Stimulated activated CD8-positive, alpha-beta memory T cell treated with anti-CD3 and anti-CD28 coated beads, Interleukin-7, amount 100 ng/mL, for 1 hour (primary cell): ENCODE measurements around the gene MAGI2.

Source experiments
- DNase-seq, 2 donors: peaks; one replicate each; pipeline ENCODE4 v3.0.0-alpha.2; 2020; ENCODE audit warnings: low read depth in 2 of 2

Gene MAGI2

DNA sequence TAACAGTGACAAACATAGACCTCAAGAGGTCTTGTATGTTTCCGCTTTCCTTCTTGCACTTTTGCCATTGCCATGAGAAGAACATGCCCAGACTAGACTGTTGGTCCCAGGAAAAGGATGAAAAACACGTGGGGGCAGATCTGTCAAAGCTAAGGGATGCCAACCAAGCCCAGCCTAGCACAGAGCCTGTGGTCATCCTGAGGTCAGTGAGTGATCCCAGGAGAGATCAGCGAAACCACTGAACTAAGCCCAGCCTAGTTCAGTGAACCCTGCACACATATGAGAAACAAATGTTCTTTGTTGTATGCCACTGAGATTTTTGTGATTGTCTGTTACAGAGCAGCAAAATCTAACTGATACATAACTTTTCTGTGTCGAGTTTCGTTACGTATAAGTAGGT is 718.8 kb downstream of the MAGI2 start:
- DNase-seq: no peak

DNA sequence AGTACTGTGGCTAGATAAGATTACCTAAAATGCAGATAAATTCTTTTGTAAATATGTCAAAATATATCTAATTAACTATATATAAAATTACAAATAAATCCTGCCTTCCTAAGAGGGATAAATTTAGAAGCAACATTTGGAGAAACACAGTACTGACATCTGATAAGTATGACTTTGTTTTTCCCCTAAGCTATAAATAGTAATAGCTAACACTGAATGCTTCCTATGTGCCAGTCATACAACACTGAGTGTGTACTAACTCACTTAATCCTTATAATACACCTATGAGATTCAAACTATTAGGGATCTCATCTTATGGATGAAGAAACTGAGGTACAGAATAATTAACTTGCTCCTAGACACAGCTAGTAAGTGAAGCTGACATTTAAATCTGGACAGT is 733.4 kb downstream of the MAGI2 start:
- DNase-seq: no peak

DNA sequence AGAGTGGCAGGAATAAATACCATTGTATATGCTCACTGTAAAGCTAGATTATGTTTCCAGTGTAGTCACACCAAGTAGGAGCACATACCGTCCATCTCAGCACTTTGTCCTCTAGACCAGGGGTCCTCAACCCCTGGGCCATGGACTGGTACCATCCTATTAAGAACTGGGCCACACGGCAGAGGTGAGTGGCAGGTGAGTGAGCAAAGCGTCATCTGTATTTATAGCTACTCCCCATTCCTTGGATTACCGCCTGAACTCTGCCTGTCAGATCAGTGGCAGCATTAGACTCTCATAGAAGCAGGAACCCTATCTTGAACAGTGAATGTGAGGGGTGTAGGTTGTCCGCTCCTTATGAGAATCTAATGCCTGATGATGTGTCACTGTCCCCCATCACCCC is 735.3 kb downstream of the MAGI2 start:
- DNase-seq: no peak

DNA sequence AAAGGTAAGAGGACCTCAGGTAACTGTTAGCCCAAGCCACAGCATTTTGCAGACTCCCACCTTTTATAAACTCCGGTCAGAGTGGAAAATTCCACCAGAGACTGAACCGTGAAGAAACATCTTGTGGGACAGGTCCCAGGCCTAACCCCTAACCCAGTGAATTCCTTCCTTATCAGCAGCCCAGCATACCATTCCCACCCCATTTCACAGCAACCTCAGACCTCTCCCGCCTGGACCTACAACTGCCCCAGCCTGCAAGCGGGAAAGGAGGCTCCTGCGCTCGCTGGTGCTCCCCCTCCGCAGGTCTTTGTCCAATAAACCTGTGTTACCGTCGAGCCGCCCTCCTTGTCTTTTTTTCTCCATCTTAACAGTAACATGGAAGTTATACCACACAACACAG is 736.6 kb downstream of the MAGI2 start:
- DNase-seq: no peak

DNA sequence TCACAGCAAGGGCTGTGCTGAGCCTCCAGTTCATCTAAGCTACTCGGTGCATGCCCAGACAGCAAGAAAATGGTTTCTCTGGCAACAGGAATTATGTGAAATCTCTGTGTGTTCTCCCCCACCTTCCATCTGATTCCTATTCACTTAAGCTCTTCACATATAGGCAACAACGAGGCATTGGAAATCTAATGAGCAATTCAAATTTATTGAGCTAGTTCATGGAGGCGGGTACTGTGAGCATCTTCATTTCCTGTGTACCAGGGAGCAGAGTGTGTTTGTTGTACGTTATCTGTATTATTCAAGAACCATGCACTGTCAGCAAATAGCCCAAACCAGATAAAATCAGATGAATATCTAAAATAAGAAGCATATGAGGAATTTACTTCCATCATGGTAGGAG is 739.1 kb downstream of the MAGI2 start:
- DNase-seq: no peak

DNA sequence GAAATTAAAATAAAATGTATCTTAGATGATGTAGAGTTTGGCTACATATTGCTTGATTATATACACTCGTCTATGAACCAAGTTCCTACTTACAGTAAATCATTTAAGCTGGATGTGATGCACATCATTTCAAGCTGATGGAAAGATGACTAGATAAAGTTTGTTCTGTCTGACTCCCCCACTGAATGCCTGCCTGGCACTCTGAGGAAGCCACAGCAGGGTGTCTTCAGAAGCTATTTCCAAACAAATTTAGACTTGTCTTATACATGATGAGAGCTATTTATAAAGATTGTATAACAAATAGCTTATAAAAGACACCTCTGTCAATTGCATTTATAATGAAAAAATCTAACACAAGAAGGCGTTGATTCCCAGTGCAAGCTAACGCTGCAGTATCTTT is 741.4 kb downstream of the MAGI2 start:
- DNase-seq: no peak

DNA sequence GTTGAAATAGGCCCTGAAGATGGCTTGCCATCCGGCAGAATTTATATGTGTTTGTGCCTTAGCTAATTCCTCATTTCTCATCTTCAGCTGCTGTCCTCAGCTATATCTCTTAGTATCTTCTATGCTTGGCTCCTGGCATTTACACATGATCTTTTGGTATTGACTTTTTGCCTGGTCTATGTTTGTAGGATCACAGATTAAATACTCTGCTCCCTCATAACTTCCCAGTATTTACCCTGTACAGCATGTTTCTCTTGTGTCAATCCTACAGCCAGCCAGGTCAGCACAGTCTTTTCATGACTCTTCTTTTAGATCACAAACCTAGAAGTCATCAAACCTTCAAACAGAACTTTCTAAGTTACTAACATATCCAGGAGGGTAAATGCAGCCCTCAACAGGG is 743.8 kb downstream of the MAGI2 start:
- DNase-seq: no peak

DNA sequence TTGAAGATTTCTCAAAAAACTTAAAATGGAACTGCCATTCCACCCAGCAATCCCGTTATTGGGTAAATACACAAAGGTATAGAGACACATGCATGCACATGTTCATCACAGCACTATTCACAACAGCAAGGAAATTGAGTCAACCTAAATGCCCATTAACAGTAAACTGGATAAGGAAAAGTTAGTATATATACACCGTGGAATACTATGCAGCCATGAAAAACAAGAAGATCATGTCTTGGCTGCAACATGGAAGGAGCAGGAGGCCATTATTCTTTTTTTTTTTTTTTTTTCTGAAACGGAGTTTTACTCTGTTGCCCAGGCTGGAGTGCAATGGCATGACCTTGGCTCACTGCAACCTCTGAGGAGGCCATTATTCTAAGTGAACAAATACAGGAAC is 749.0 kb downstream of the MAGI2 start:
- no peak for DNase-seq

DNA sequence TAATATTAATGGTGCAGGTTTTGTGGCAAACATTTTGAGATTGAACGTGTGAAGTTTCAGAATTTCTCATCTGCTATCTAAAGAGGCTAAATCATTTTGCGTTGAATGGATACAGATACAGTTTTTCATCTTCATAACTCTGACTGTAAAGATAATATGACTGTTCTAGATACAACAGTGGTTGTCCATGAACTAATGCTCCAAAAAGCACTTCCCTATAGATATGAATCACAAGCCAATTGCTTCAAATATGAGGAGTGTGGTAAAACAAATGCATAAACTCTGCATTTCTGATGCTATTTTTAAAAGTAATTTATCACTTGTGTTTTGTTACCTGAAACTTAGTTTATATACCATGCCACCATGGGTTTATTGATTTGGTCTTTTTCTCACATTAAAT is 750.1 kb downstream of the MAGI2 start:
- DNase-seq: no peak

DNA sequence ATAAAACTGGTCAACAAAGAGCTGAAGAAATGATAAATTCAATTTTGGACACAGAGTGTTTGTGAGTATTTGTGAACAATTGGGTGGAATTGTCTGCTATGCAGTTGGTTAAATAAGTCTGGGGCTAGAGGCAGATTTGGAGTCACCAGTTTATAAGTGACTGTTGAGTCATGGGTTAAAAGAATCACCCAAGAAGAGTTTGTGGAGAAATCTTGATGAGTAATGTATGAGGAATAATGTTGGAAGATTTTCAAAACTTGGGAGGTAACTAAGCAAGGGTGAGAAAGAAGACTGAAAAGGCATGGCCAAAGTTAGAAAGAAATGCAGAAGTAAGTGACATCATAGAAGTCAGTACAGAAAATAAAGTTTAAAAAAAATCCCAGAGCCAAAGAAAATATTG is 750.7 kb downstream of the MAGI2 start:
- DNase-seq: no peak

DNA sequence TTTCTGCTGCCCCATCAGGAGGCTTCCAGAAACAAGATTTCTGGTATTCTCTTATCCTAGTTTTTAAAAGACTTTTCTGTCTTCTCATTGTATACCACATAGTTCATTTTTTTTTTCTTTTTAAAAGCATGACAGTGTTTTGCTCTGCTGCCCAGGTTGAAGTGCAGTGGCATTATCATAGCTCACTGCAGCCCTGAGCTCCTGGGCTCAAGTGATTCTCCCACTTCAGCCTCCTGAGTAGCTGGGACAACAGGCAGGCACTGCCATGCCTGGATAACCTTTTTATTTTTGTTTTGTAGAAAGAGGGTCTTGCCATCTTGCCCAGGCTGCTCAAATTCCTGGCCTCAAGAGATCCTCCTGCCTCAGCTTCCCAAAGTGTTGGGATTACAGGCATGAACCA is 757.6 kb downstream of the MAGI2 start:
- DNase-seq: no peak

DNA sequence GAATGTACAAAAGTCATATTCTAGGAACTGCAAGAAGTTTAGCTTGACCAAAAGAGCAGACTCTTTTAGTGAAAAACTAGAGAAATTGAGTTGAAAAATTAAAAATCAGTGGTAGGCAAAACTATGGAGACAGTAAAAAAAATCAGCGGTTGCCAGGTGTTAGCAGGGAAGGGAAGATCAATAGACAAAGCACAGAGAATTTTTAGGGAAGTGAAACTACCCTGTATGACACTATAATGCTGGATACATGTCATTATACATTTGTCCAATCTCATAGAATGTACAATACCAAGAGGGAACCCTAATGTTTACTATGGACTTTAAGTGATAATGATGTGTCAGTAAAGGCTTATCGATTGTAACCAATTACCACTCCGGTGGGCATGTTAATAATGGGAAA is 761.9 kb downstream of the MAGI2 start:
- DNase-seq: no peak

DNA sequence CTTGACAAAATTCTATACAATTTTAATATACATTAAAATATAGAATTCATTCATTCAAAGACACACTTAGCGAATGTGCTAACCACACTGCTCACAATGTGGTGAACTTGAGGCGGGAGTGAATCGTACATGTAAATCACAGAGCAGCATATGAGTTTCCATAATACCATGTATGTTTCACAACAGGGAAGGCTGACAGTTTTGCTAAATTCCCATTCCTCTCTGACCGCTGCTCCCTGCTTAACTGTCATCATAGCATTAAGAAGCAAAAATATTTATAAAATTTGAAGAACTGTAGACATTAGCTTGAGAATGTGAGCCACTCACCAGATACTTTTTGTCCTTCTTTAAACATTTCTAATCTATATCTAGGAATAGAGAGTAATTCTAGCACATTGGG is 763.3 kb downstream of the MAGI2 start:
- DNase-seq: no peak

DNA sequence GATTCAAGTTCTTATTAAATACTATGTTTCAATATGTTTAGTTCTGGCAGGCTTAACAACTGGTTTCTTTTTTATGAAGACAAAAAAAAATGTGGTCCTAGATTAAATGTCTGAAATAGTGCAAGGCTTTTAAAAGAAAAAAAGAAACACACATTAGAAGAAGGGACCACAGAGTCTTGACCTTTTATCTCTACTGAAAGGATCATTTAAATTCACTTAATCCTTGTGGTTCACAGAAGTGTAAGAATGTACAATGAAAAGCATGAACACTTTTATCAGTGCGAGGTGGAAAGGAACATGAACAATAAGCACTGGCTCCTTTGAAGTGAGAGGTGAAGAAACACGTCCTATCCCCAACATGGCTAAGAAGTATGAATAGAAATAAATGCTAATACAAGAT is 765.1 kb downstream of the MAGI2 start:
- no peak for DNase-seq

DNA sequence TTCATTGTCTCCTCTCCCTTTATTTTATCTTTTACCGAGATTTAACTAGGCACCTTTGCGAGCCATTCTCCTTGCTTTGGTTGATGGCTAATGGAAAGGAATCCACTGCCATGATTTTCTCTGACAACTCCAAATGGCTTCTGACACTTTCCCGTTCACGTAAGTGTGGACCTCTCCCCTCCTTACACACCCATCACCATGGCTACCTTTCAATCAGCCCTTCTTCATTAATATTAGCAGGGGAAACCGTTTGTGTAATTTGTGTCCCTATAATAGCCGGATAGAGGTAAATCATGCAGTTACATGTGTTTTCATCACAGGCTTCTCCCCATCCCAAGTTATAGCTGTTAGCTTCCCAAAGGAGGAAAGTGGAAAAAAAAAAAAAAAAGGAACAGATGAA is 767.3 kb downstream of the MAGI2 start:
- DNase-seq: no peak

DNA sequence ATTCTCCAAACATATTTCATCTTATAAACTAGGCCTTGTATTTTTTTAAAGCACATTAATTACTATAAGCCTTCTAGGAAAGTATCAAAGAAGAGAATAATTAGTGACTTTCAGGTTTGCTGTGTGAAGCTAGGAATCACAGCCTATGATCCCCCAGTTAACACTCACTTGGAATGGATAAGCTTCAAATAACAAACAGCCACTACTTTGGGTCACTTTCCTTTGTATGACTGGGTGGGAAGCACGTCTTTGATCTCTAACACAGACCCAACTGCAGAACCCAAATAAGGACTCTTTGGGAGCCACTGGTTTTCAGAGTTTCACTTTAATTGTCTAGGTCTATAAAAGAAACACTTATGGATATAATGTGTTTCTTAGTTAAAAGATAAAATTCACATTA is 769.3 kb downstream of the MAGI2 start:
- DNase-seq: no peak

DNA sequence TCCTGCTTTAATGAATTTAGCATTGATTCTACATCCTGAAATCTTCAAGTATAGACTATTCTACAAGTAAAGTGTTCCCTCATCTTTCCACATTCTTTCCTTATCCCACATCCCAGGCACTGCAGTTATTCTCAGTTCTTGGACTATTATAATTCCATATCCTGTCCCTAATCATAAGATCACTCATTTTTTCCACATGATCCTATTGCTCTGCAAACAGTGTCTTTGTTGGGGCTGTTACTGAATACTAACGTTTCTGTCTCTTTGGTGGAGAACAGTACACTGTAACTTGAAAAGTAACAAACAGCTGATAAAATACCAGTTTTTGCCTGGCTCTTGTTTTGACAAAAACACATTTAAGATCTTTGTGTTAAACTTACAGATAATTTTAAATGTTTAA is 769.9 kb downstream of the MAGI2 start:
- DNase-seq: no peak

DNA sequence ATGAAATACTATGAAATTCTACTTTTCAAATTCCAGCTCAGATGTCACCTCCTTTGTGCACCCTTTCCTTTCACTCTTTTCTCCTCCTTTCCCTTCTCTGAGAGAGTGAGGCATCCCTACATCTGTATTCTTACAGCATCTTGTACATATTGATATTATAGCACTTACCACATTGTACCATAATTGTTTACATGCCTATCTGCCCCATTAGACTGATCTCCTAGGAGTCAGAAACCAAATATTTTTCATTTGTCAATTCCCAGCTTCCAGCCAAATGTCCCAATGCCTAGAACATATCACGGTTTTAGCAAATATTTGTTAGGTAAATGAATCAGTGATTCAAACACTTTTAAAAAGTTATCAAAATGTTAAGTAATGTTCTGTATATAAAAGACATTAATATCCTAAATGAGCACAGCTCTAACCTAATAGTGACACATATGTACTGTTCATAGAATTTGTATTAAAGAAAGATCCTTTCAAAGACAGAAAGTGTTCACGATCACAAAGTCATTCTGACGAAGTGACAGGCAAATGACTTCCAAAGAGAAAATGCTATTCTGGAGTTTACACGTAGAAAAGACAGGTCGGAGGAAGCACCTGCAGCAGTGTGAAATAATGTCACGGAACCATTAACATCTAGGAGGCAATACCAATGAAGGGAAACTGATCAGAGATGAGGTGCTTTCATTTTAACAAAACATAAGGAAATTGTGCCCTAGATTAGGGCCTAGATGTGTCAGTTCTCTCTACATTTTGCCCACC is 774.2 kb downstream of the MAGI2 start:
- no peak for DNase-seq

DNA sequence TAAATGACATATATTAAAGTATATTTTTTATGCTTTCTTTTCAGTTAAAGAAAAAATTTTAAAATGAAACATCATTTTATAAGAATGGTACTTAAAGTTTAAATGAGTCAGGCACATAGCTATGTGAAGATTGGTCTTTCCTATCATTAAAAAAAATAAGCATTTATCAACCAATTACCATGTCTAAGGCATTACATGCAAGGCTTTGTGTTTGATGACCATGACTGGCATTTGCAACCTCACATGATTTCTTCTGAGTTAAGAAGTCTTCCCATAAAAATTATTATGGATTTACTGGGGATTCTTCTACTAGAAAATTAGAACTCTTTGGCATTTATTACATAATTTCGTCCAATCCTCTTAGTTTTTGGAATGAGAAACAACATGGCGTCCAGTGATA is 776.1 kb downstream of the MAGI2 start:
- DNase-seq: no peak

DNA sequence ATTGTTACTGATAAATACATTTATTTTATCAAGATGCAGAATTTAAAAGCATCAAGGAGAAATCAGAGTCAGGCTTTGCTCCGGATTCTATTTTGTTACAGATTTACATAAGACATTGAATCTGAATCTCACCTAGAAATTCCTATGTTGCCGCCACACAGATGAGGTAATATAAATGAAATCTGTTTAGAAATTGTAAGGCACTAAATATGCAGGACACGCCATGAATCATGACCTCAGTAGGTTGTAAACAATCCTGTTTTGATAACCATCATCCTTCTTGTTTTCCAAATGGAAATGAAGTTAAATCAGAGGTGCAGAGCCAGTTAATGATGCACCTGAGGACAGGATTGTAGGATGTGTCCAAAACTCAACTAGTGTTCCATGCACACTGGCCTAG is 778.0 kb downstream of the MAGI2 start:
- no peak for DNase-seq

DNA sequence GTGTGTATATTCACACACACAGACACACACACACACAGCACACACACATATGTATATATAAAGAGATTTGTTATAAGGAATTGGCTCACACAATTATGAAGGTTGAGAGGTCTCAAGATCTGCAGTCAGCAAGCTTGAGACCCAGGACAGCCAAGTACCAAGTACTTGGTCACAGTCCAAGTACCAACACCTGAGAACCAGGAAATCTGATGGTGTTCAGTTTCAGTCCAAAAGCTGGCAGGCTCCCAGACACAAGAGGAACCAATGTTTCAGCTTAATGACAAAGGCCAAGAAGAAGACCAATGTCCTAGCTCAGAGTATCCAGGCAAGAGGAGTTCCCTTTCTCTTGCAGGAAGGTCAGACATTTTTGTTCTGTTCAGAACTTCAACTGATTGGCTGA is 780.2 kb downstream of the MAGI2 start:
- DNase-seq: no peak

DNA sequence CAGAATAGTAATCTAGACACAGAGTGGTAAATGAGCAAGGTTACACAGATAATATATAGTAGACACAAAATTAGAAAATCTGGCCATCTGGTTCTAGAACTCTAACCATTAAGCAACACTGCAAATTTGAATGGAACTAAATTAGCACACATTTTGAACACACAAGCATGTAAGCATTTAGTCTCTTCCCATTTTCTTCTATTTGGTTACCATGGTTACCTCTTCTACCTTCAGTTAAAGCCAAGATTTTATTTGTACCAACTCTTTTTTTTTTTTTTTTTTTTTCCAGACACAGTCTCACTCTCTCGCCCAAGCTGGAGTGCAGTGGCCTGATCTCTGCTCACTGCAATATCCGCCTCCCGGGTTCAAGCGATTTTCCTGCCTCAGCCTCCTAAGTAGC is 790.5 kb downstream of the MAGI2 start:
- no peak for DNase-seq

DNA sequence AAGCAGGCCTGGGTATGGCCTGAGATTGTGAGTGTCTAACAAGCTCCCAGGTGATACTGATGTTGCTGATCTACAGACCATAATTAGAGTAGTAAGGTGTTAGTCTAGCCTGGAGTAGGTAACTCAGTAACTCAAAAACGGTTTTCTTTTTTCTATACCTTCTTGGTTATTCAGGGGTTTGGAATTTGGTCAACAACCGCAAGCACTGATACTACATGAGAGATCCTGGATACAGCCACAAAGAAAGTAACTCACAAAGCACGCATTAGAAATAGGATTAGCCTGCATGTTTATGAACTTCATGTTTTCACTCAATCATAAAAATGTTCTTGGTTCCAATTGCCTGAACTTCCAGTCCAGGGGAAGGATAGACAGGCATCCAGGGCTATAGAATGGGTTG is 803.5 kb downstream of the MAGI2 start:
- DNase-seq: no peak

DNA sequence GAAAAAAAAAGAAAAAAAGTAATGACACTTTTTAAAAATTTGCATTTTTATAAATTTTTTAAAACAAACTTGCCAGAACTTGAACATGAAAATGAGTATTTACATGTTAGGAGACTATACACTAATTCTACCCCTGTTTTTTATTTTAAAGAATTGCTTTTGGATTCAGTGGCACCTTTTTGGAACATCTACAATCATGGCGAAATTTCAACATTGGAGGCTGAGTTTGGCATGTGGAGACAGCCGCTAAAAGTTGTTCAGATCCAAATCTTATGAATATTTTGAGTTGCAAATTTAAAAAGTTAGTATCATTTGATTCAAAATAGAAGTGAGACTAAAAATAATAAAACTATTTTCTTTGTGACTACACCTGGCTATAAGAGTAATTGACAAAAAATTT is 804.2 kb downstream of the MAGI2 start:
- no peak for DNase-seq
